ENCODE data around the gene PRKN. TPM values are rescaled to one million over a fixed set of nuclear protein-coding genes. Genes with fewer than 3 reads are reported as not detected.

PRKN gene
- total and polyA plus RNA-seq, 2 experiments from 2014 or later, result 2.3 to 3.9 TPM

GRCh38 chr6:162772466-162772865 is 44.9 kb upstream of the PRKN start:
- Histone ChIP-seq H3K27me3 (no peaks in the 10 kb centered on the region), H3K36me3 (replicated peaks; ENCODE audit: insufficient read depth, low read depth) (no peaks in the 10 kb centered on the region), H3K4me2 (no peak overlapping the region), H3K27ac (no peak overlapping the region), H3K4me1 (ENCODE audit: insufficient read depth) (no peaks in the 10 kb centered on the region), H2AFZ (no peak overlapping the region), H3K4me3 (no peak overlapping the region), H4K20me1 (ENCODE audit: insufficient read depth, poor library complexity, severe bottlenecking) (no peaks in the 10 kb centered on the region), H3K9me3 (ENCODE audit: low read depth) (no peaks in the 10 kb centered on the region), H3K79me2 (no peaks in the 10 kb centered on the region), H3K9me2 (replicated peaks; ENCODE audit: insufficient read depth) (no peaks in the 10 kb centered on the region)
- TF ChIP-seq CTCF (IDR thresholded peaks at IDR 0.05; ENCODE audit: poor library complexity) (no peak), EZH2phosphoT487 (IDR thresholded peaks at IDR 0.05; ENCODE audit: low read depth, severe bottlenecking, unreplicated experiment) (no peak), EZH2 (IDR thresholded peaks at IDR 0.05; ENCODE audit: borderline replicate concordance) (no peak)
- no peak for DNase-seq (ENCODE audit: low spot score)

GRCh38 chr6:162770955-162771354 is 43.4 kb upstream of the PRKN start:
- Histone ChIP-seq H3K9me2 (replicated peaks; ENCODE audit: insufficient read depth) (no peaks in the 10 kb centered on the region), H3K4me1 (ENCODE audit: insufficient read depth) (no peaks in the 10 kb centered on the region), H3K36me3 (replicated peaks; ENCODE audit: insufficient read depth, low read depth) (no peaks in the 10 kb centered on the region), H3K4me3 (no peak overlapping the region), H4K20me1 (ENCODE audit: insufficient read depth, poor library complexity, severe bottlenecking) (no peaks in the 10 kb centered on the region), H3K9me3 (ENCODE audit: low read depth) (no peaks in the 10 kb centered on the region), H3K27ac (no peak overlapping the region), H3K4me2 (no peak overlapping the region), H2AFZ (no peak overlapping the region), H3K79me2 (no peaks in the 10 kb centered on the region), H3K27me3 (no peaks in the 10 kb centered on the region)
- TF ChIP-seq EZH2phosphoT487 (IDR thresholded peaks at IDR 0.05; ENCODE audit: low read depth, severe bottlenecking, unreplicated experiment) (no peak), EZH2 (IDR thresholded peaks at IDR 0.05; ENCODE audit: borderline replicate concordance) (no peak), CTCF (IDR thresholded peaks at IDR 0.05; ENCODE audit: poor library complexity) (no peak)
- DNase-seq (ENCODE audit: low spot score), result no peak
- WGBS (ENCODE audit: low lambda C conversion rate, missing lambda C conversion rate), result 86% methylated on average over 1 of the region's 1 CpG

- no peaks in the 10 kb centered on the region for H4K20me1 ChIP-seq (ENCODE audit: insufficient read depth, poor library complexity, severe bottlenecking)
- no peaks in the 10 kb centered on the region for H3K27me3 ChIP-seq
Measured at GRCh38 chr6:162770136-162770535, 42.6 kb upstream of the PRKN start.

More at GRCh38 chr6:162770136-162770535, 42.6 kb upstream of the PRKN start:
- Histone ChIP-seq H2AFZ (no peak overlapping the region), H3K4me3 (no peak overlapping the region), H3K9me2 (replicated peaks; ENCODE audit: insufficient read depth) (no peaks in the 10 kb centered on the region), H3K4me1 (ENCODE audit: insufficient read depth) (no peaks in the 10 kb centered on the region), H3K36me3 (replicated peaks; ENCODE audit: insufficient read depth, low read depth) (no peaks in the 10 kb centered on the region), H3K27ac (no peak overlapping the region), H3K79me2 (no peaks in the 10 kb centered on the region), H3K9me3 (ENCODE audit: low read depth) (no peaks in the 10 kb centered on the region), H3K4me2 (no peak overlapping the region)
- no peak for DNase-seq (ENCODE audit: low spot score)
- TF ChIP-seq EZH2 (IDR thresholded peaks at IDR 0.05; ENCODE audit: borderline replicate concordance) (no peak), CTCF (IDR thresholded peaks at IDR 0.05; ENCODE audit: poor library complexity) (no peak), EZH2phosphoT487 (IDR thresholded peaks at IDR 0.05; ENCODE audit: low read depth, severe bottlenecking, unreplicated experiment) (no peak)
